ENCODE data around the gene NHSL1.

DNA sequence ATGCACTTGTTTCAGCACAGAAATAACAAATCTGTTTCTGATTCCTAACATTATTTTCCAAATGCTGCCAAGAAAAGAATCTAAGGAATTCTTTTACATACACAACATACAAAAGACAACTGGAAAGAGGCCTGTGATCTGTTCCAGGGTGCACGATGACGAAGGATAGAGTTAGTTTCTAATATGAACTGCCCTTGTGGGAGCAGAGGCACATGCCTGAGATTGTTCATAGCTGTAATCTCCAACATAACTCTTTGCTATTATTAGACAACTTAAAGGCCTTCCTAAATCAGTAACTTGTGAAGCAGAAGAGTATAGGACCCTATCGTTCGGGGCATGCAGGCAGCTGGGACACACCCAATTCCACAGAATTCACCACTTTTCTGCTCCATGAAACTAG lies 41.2 kb upstream of the NHSL1 start:
- TF ChIP-seq, protein P1, sequence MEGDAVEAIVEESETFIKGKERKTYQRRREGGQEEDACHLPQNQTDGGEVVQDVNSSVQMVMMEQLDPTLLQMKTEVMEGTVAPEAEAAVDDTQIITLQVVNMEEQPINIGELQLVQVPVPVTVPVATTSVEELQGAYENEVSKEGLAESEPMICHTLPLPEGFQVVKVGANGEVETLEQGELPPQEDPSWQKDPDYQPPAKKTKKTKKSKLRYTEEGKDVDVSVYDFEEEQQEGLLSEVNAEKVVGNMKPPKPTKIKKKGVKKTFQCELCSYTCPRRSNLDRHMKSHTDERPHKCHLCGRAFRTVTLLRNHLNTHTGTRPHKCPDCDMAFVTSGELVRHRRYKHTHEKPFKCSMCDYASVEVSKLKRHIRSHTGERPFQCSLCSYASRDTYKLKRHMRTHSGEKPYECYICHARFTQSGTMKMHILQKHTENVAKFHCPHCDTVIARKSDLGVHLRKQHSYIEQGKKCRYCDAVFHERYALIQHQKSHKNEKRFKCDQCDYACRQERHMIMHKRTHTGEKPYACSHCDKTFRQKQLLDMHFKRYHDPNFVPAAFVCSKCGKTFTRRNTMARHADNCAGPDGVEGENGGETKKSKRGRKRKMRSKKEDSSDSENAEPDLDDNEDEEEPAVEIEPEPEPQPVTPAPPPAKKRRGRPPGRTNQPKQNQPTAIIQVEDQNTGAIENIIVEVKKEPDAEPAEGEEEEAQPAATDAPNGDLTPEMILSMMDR (conservative IDR thresholded peaks at IDR 0.05 in 1 of 2, IDR thresholded peaks at IDR 0.05 in 1 of 2; ENCODE audit: extremely low read depth in 1 of 2, insufficient read depth in 1 of 2, low read depth in 1 of 2, low read length in 2 of 2): no peak
- TF ChIP-seq EZH2 (IDR thresholded peaks at IDR 0.05; ENCODE audit: borderline replicate concordance, low read length): no peak

Measured in mammary epithelial cell (primary cell).